Type B pancreatic cell (in vitro differentiated cells): Measurements from ENCODE around the gene PTPRB. TPM values are rescaled to one million over a fixed set of nuclear protein-coding genes. Genes with fewer than 3 reads are reported as not detected.

Experiments used
- DNase-seq: peaks from one replicate; pipeline ENCODE4 v3.0.0; 2021; ENCODE audit warnings: mixed read lengths; ENCODE audit not compliant: unreplicated experiment; ENCODE audit errors: extremely low spot score
- H3K27ac Mint-ChIP-seq: 2 replicates; pipeline ENCODE4 v1.8.0; 2021; ENCODE audit warnings: mild to moderate bottlenecking, mixed read lengths
- H3K27me3 Mint-ChIP-seq: 2 replicates; pipeline ENCODE4 v1.8.0; 2021; ENCODE audit warnings: mixed read lengths
- H3K36me3 Mint-ChIP-seq: 2 replicates; pipeline ENCODE4 v1.8.0; 2021; ENCODE audit warnings: mixed read lengths
- H3K4me1 Mint-ChIP-seq: one replicate; pipeline ENCODE4 v1.8.0; 2021; ENCODE audit warnings: mixed read lengths; ENCODE audit not compliant: unreplicated experiment
- H3K4me3 Mint-ChIP-seq: 2 replicates; pipeline ENCODE4 v1.8.0; 2021; ENCODE audit warnings: mild to moderate bottlenecking, mixed read lengths
- H3K9me3 Mint-ChIP-seq: 2 replicates; pipeline ENCODE4 v1.8.0; 2021; ENCODE audit warnings: mixed read lengths
- CTCF ChIP-seq: fragments of 200-600 bp; sonication (generic); conservative IDR thresholded peaks from 2 replicates; pipeline ENCODE4 v1.5.0; 2021; ENCODE audit warnings: antibody characterized with exemption, mild to moderate bottlenecking
- total RNA-seq: library from RNA; stranded (reverse); gene quantifications from 2 replicates; pipeline ENCODE4 v1.2.1, GENCODE V29; 2021; ENCODE audit warnings: low replicate concordance

PTPRB gene
- total RNA-seq, 1 donor from 2014 or later = 4.2 TPM

DNA sequence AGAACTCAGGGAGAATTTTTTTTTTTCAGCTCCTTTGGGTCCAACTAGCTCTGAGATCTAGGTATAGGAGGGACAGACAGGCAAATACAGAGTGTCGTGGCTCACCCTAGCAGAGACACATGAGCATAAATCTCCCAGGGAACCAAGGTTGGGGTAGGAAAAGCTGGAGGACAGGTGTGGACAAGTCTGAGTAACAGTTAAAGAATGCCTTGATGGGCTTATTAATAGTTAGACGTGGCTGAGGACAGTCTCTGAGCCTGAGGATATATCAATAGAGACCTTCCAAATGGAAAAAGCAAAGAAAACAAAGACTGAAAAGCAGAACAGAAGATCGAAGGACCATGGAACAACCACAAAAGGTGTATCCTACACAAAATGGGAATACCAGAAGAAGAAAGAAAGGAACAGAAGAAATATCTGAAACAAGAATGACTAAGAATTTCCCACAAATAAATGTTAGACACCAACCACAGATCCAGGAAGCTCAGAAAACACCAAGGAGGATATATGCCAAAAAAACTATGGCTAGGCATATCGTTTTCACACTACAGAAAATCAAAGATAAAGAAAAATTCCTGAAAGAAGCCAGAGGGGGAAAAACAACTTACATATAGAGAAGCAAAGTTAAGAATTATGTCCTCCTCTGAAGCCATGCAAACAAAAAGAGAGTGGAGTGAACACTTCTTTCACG, 80.9 kb downstream of the PTPRB start:
- H3K27ac Mint-ChIP-seq = no peak overlapping the region
- no peaks in the 10 kb centered on the region for H3K36me3 Mint-ChIP-seq
- TF ChIP-seq CTCF = no peak
- no peak overlapping the region for H3K4me3 Mint-ChIP-seq
- H3K27me3 Mint-ChIP-seq = peaks cover 4% of the 10 kb centered on the region
- peaks cover 11% of the 10 kb centered on the region for H3K4me1 Mint-ChIP-seq
- no peak for DNase-seq
- no peaks in the 10 kb centered on the region for H3K9me3 Mint-ChIP-seq

GRCh38 chr12:70555081-70555480, 82.1 kb downstream of the PTPRB start:
- DNase-seq = no peak
- H3K36me3 Mint-ChIP-seq = no peaks in the 10 kb centered on the region
- H3K27me3 Mint-ChIP-seq = peaks cover 5% of the 10 kb centered on the region
- H3K4me3 Mint-ChIP-seq = no peak overlapping the region
- H3K9me3 Mint-ChIP-seq = no peaks in the 10 kb centered on the region
- H3K4me1 Mint-ChIP-seq = peaks cover 11% of the 10 kb centered on the region
- TF ChIP-seq CTCF = no peak
- no peak overlapping the region for H3K27ac Mint-ChIP-seq

DNA sequence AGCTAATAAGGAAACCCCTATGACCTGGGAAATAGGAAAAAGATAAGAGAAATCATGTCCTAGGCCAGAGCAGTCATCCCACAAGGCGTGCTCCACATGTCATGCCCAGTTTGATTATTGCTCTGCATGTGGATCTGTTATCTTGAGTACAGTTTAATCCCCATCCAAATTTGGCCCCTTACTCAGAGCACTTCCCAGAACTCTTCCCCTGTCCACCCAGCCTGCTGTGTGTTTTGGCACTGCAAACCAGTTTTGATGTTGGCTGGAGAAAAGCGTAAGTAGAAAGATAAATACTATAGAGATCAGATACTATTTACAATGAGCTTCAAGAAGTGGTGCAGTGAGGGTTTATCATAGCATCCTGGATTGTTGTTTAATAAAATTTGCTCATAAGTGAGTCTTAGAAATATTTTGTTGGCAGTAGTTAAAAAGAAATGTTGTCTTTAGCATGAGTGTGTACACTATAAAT, 83.8 kb downstream of the PTPRB start:
- TF ChIP-seq CTCF = no peak
- Mint-ChIP-seq H3K36me3 (no peaks in the 10 kb centered on the region), H3K4me3 (no peak overlapping the region), H3K27ac (no peak overlapping the region), H3K27me3 (peaks cover 13% of the 10 kb centered on the region), H3K4me1 (peaks cover 11% of the 10 kb centered on the region), H3K9me3 (no peaks in the 10 kb centered on the region)
- DNase-seq = no peak

DNA sequence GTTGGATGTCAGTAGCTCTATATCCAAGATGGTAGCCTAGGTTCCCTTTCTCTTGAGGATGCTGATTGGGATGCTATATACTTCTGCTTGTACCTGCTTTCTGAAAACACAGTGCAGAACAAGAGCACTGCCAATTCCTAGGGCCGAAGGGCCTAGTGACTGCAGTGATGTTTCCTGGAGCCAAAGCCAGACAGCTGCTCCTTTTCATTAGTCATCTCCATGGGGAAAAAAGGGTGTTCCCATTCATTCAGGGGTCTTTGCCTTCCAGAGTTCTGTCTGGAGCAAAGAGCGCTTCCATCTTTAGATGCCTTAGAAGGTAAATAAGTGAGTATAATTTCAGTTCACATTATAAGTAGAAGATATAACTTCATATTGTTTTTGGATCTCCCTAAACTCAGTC, 85.5 kb downstream of the PTPRB start:
- Mint-ChIP-seq H3K27ac (no peak overlapping the region), H3K36me3 (no peaks in the 10 kb centered on the region), H3K9me3 (no peaks in the 10 kb centered on the region), H3K4me1 (peaks cover 11% of the 10 kb centered on the region), H3K4me3 (no peak overlapping the region), H3K27me3 (peaks cover 15% of the 10 kb centered on the region)
- TF ChIP-seq CTCF = no peak
- DNase-seq = no peak

- Mint-ChIP-seq H3K36me3 (no peaks in the 10 kb centered on the region), H3K27me3 (peaks cover 18% of the 10 kb centered on the region), H3K27ac (no peak overlapping the region), H3K9me3 (no peaks in the 10 kb centered on the region), H3K4me1 (peaks cover 7% of the 10 kb centered on the region), H3K4me3 (no peak overlapping the region)
- no peak for DNase-seq
- TF ChIP-seq CTCF = no peak
Measured at GRCh38 chr12:70550180-70550577, 87.0 kb downstream of the PTPRB start.
